ENCODE data around the gene PLCH2. TPM values are rescaled to one million over a fixed set of nuclear protein-coding genes. Genes with fewer than 3 reads are reported as not detected.

Gene PLCH2
- total and polyA plus RNA-seq, 9 of the 15 experiments (the other 6 are each of a cell fraction or from before 2014, with no cell fraction given): 0.16 TPM; not detected in 8

DNA sequence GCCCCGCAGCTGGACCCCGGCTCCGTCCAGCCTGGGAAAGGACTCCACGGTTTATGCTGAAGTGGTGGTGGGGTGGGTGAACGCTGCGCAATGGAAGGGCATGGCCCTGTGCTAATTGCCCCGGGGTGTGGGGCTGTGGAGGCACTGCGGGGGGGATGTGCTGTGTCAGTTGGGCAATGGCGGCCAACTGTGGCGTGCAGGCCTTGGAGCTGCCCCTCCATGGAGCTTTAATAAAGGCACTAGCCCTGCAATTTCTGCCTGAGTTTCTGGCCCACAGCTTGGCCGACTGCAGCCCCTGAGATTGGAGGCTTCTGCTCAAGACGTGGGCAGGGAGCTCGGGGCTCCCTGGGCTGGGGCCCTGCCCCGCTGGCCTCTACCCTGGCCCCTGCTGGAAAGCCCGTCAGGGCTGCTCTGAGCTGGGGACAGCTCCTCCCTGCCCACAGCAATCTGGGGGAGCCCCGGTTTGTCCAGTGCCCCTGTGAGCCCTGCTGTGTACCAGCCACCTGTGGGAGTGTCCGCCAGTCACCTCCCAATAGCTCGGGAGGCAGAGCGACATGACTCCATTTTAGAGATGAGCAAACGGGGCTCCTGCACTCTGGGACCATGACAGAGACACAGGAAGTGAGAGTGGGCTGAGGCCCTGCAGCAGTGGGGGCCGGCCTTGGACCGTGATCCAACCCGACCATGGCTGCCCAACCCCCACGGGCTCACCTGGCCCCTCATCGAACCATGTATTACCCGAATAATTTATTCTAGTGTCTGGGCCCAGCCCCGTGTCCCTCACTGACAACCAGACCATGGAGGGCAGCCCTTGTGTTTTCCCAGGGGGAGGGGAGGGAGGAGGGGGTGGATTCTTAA is 71.3 kb downstream of the PLCH2 start (continued):
- TF ChIP-seq CSDE1 (IDR thresholded peaks at IDR 0.05) (no peak), ERF (CRISPR knock-in tag; IDR thresholded peaks at IDR 0.05) (0 out of 2 replicates have a peak, but pooled peaks have one; percentile 42), PHF20 (IDR thresholded peaks at IDR 0.05; ENCODE audit: partially characterized antibody) (no peak), PYGO2 (tag; IDR thresholded peaks at IDR 0.05) (no peak), GATAD2B (IDR thresholded peaks at IDR 0.05; ENCODE audit: borderline replicate concordance) (no peak), POLR2G (IDR thresholded peaks at IDR 0.05; ENCODE audit: low read depth, low read length) (peak; percentile 50), RBBP5 (IDR thresholded peaks at IDR 0.05; ENCODE audit: borderline replicate concordance, insufficient read depth, low read length, poor library complexity, severe bottlenecking) (peak; percentile 10), PPARD (CRISPR knock-in tag; IDR thresholded peaks at IDR 0.05) (no peak), ADNP (tag; IDR thresholded peaks at IDR 0.05) (no peak), ZNF217 (CRISPR knock-in tag; IDR thresholded peaks at IDR 0.05) (no peak), C11orf30 (IDR thresholded peaks at IDR 0.05; ENCODE audit: low read depth) (no peak), BCL6 (CRISPR knock-in tag; IDR thresholded peaks at IDR 0.05) (no peak), ZNF830 (CRISPR knock-in tag; IDR thresholded peaks at IDR 0.05) (0 out of 2 replicates have a peak, but pooled peaks have one; percentile 20), SMARCA5 (IDR thresholded peaks at IDR 0.05) (0 out of 2 replicates have a peak, but pooled peaks have one; percentile 33)
- TF ChIP-seq, protein P1, sequence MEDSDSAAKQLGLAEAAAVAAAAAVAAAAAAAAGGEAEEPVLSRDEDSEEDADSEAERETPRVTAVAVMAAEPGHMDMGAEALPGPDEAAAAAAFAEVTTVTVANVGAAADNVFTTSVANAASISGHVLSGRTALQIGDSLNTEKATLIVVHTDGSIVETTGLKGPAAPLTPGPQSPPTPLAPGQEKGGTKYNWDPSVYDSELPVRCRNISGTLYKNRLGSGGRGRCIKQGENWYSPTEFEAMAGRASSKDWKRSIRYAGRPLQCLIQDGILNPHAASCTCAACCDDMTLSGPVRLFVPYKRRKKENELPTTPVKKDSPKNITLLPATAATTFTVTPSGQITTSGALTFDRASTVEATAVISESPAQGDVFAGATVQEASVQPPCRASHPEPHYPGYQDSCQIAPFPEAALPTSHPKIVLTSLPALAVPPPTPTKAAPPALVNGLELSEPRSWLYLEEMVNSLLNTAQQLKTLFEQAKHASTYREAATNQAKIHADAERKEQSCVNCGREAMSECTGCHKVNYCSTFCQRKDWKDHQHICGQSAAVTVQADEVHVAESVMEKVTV (CRISPR knock-in tag; IDR thresholded peaks at IDR 0.05): no peak
- TF ChIP-seq, protein P2, sequence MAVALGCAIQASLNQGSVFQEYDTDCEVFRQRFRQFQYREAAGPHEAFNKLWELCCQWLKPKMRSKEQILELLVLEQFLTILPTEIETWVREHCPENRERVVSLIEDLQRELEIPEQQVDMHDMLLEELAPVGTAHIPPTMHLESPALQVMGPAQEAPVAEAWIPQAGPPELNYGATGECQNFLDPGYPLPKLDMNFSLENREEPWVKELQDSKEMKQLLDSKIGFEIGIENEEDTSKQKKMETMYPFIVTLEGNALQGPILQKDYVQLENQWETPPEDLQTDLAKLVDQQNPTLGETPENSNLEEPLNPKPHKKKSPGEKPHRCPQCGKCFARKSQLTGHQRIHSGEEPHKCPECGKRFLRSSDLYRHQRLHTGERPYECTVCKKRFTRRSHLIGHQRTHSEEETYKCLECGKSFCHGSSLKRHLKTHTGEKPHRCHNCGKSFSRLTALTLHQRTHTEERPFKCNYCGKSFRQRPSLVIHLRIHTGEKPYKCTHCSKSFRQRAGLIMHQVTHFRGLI (CRISPR knock-in tag; IDR thresholded peaks at IDR 0.05): no peak
- TF ChIP-seq, protein P3, sequence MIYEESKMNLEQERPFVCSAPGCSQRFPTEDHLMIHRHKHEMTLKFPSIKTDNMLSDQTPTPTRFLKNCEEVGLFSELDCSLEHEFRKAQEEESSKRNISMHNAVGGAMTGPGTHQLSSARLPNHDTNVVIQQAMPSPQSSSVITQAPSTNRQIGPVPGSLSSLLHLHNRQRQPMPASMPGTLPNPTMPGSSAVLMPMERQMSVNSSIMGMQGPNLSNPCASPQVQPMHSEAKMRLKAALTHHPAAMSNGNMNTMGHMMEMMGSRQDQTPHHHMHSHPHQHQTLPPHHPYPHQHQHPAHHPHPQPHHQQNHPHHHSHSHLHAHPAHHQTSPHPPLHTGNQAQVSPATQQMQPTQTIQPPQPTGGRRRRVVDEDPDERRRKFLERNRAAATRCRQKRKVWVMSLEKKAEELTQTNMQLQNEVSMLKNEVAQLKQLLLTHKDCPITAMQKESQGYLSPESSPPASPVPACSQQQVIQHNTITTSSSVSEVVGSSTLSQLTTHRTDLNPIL (CRISPR knock-in tag; IDR thresholded peaks at IDR 0.05): no peak
- TF ChIP-seq, protein P4, sequence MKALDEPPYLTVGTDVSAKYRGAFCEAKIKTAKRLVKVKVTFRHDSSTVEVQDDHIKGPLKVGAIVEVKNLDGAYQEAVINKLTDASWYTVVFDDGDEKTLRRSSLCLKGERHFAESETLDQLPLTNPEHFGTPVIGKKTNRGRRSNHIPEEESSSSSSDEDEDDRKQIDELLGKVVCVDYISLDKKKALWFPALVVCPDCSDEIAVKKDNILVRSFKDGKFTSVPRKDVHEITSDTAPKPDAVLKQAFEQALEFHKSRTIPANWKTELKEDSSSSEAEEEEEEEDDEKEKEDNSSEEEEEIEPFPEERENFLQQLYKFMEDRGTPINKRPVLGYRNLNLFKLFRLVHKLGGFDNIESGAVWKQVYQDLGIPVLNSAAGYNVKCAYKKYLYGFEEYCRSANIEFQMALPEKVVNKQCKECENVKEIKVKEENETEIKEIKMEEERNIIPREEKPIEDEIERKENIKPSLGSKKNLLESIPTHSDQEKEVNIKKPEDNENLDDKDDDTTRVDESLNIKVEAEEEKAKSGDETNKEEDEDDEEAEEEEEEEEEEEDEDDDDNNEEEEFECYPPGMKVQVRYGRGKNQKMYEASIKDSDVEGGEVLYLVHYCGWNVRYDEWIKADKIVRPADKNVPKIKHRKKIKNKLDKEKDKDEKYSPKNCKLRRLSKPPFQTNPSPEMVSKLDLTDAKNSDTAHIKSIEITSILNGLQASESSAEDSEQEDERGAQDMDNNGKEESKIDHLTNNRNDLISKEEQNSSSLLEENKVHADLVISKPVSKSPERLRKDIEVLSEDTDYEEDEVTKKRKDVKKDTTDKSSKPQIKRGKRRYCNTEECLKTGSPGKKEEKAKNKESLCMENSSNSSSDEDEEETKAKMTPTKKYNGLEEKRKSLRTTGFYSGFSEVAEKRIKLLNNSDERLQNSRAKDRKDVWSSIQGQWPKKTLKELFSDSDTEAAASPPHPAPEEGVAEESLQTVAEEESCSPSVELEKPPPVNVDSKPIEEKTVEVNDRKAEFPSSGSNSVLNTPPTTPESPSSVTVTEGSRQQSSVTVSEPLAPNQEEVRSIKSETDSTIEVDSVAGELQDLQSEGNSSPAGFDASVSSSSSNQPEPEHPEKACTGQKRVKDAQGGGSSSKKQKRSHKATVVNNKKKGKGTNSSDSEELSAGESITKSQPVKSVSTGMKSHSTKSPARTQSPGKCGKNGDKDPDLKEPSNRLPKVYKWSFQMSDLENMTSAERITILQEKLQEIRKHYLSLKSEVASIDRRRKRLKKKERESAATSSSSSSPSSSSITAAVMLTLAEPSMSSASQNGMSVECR (CRISPR knock-in tag; IDR thresholded peaks at IDR 0.05): no peak
